DMS153 (cell line): ENCODE results near the gene MESD.

ENCODE experiments used
- DNase-seq: peaks from one replicate; lab custom pipeline; 2025; lab: John Stamatoyannopoulos, UW

The MESD gene

GRCh38 chr15:81014446-81015093 is 25.0 kb upstream of the MESD start:
- DNase-seq: no peak

GRCh38 chr15:81013396-81013929 is 23.8 kb upstream of the MESD start:
- no peak for DNase-seq

GRCh38 chr15:81012588-81012987 is 23.0 kb upstream of the MESD start:
- DNase-seq: no peak

GRCh38 chr15:81011593-81011992 is 22.0 kb upstream of the MESD start:
- no peak for DNase-seq

GRCh38 chr15:81010086-81010485 is 20.5 kb upstream of the MESD start:
- no peak for DNase-seq

- no peak for DNase-seq
These were observed 18.7 kb upstream of the MESD start for GRCh38 chr15:81008312-81008711.

GRCh38 chr15:81007428-81008064 is 17.9 kb upstream of the MESD start:
- DNase-seq: no peak

- no peak for DNase-seq
These were observed 16.5 kb upstream of the MESD start for GRCh38 chr15:81006124-81006523.

GRCh38 chr15:81003097-81003350 is 13.4 kb upstream of the MESD start:
- no peak for DNase-seq

GRCh38 chr15:81002331-81003096 is 12.9 kb upstream of the MESD start:
- DNase-seq: no peak

- DNase-seq: no peak
These were observed 12.4 kb upstream of the MESD start for GRCh38 chr15:81002009-81002330.

- DNase-seq: no peak
These were observed 11.8 kb upstream of the MESD start for GRCh38 chr15:81001152-81002008.

- DNase-seq: peak; percentile 55
These were observed 11.1 kb upstream of the MESD start, which contains the start of gene TLNRD1 for GRCh38 chr15:81000624-81001151. TSS of gene TLNRD1 (plus strand) at chr15:81000923. CDS start at chr15:81002272, 1,349 bp downstream.

- no peak for DNase-seq
These were observed 10.6 kb upstream of the MESD start for GRCh38 chr15:81000144-81000623.

- DNase-seq: peak; percentile 2
These were observed 10.0 kb upstream of the MESD start for GRCh38 chr15:80999623-81000036.

GRCh38 chr15:80998251-80998650 is 8.6 kb upstream of the MESD start:
- no peak for DNase-seq

GRCh38 chr15:80997692-80998091 is 8.1 kb upstream of the MESD start:
- DNase-seq: no peak

GRCh38 chr15:80996247-80996646 is 6.6 kb upstream of the MESD start:
- DNase-seq: no peak

- no peak for DNase-seq
These were observed 2.8 kb upstream of the MESD start for GRCh38 chr15:80992441-80992840.

- no peak for DNase-seq
These were observed 2.4 kb upstream of the MESD start for GRCh38 chr15:80992006-80992405.

- DNase-seq: no peak
These were observed 1.8 kb upstream of the MESD start for GRCh38 chr15:80991421-80991820.

- no peak for DNase-seq
These were observed 1.3 kb upstream of the MESD start for GRCh38 chr15:80990955-80991354.
